ENCODE results near the gene PCDHB7. TPM values are rescaled to one million over a fixed set of nuclear protein-coding genes. Genes with fewer than 3 reads are reported as not detected.
"Not testable (repeated sequence)": the region's sequence is repeated elsewhere in the genome, so short reads cannot be mapped to it uniquely, and the experiment has no call there.

PCDHB7 gene
- total RNA-seq, 1 donor from 2014 or later: 0.25 TPM

DNA sequence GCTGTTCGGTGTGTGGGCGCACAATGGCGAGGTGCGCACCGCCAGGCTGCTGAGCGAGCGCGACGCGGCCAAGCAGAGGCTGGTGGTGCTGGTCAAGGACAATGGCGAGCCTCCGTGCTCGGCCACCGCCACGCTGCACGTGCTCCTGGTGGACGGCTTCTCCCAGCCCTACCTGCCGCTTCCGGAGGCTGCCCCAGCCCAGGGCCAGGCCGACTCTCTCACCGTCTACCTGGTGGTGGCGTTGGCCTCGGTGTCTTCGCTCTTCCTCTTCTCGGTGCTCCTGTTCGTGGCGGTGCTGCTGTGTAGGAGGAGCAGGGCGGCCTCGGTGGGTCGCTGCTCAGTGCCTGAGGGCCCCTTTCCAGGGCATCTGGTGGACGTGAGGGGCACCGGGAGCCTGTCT lies 7.4 kb downstream of the PCDHB7 start:
- ATAC-seq; DNase-seq (ENCODE audit: low spot score): not testable (repeated sequence)

DNA sequence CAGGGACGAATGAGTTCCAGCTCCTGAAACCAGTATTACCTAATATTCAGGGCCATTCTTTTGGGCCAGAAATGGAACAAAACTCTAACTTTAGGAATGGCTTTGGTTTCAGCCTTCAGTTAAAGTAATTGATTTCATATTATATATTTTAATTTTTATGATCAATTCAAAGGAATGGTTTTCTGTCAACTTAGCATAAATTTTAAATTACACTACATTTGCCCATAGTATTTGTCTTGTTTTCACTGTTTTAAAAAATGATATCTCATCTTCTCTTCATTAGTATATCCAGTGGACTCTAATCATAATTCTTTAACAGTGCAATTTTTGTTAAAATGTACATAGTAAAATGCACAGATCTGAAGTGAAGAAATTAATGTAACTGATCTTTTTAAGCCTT lies 7.9 kb downstream of the PCDHB7 start:
- no peak for ATAC-seq
- no peak for DNase-seq (ENCODE audit: low spot score)

DNA sequence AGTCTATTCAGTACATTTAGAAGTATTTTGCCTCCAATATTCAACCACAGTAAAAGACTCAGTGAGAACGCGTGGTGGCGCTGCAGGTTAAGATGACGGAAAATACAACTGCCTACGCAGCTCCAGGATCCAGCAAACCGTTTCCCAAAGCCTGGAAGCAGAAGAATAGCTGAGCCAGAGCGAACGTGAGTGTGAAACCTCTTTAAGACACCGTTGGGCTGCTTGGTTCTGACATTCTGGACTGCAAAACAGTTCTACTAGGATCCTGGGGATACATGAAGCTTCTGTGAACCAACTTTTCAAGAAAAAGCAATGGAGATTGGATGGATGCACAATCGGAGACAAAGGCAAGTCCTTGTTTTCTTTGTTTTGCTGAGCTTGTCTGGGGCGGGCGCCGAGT lies 9.8 kb downstream of the PCDHB7 start, which contains the start of gene PCDHB16:
Gene PCDHB16 (plus strand): TSS at position 140 of the 400 bp plus-strand sequence. CDS start 173 bp downstream, at position 313.
- DNase-seq (ENCODE audit: low spot score): no peak
- ATAC-seq: no peak

DNA sequence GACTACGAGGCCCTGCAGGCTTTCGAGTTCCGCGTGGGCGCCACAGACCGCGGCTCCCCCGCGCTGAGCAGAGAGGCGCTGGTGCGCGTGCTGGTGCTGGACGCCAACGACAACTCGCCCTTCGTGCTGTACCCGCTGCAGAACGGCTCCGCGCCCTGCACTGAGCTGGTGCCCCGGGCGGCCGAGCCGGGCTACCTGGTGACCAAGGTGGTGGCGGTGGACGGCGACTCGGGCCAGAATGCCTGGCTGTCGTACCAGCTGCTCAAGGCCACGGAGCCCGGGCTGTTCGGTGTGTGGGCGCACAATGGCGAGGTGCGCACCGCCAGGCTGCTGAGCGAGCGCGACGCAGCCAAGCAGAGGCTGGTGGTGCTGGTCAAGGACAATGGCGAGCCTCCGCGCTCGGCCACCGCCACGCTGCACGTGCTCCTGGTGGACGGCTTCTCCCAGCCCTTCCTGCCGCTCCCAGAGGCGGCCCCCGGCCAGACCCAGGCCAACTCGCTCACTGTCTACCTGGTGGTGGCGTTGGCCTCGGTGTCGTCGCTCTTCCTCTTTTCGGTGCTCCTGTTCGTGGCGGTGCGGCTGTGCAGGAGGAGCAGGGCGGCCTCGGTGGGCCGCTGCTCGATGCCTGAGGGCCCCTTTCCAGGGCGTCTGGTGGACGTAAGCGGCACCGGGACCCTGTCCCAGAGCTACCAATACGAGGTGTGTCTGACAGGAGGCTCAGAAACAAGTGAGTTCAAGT lies 11.8 kb downstream of the PCDHB7 start:
- ATAC-seq; DNase-seq (ENCODE audit: low spot score): not testable (repeated sequence)

DNA sequence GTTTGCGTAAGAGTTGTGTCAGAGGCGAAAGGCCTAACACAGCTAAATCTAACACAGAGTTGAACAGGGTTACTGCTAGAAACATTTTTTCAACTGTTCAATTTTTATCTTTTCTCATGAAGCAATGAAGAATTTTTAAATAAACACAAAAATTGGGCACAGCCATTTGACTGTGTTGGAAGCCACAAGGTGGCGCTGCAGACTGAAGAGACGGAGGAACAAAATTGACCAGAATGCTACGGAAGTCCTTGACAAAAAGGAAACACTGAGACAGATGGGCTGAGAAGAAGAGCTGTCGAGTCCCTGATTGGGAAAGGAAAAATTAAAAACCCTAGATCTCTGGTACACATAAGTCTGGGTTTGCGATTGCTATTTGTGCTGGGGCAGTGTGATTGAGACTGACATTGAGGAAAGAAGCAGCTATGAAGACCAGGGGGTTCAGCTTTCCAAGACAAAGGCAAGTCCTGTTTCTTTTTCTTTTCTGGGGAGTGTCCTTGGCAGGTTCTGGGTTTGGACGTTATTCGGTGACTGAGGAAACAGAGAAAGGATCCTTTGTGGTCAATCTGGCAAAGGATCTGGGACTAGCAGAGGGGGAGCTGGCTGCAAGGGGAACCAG lies 14.6 kb downstream of the PCDHB7 start, which contains the start of gene PCDHB9:
Gene PCDHB9 (plus strand): TSS at position 265 of the 616 bp plus-strand sequence. CDS start 158 bp downstream, at position 423.
- DNase-seq (ENCODE audit: low spot score) (no peak), ATAC-seq (no peak)

DNA sequence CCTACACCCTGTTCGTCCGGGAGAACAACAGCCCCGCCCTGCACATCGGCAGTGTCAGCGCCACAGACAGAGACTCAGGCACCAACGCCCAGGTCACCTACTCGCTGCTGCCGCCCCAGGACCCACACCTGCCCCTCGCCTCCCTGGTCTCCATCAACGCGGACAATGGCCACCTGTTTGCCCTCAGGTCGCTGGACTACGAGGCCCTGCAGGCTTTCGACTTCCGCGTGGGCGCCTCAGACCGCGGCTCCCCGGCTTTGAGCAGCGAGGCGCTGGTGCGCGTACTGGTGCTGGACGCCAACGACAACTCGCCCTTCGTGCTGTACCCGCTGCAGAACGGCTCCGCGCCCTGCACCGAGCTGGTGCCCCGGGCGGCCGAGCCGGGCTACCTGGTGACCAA lies 16.2 kb downstream of the PCDHB7 start:
- ATAC-seq; DNase-seq (ENCODE audit: low spot score): not testable (repeated sequence)

DNA sequence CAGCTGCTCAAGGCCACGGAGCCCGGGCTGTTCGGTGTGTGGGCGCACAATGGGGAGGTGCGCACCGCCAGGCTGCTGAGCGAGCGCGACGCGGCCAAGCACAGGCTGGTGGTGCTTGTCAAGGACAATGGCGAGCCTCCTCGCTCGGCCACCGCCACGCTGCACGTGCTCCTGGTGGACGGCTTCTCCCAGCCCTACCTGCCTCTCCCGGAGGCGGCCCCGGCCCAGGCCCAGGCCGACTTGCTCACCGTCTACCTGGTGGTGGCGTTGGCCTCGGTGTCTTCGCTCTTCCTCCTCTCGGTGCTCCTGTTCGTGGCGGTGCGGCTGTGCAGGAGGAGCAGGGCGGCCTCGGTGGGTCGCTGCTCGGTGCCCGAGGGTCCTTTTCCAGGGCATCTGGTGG lies 16.7 kb downstream of the PCDHB7 start:
- DNase-seq (ENCODE audit: low spot score); ATAC-seq: not testable (repeated sequence)

- no peak for DNase-seq (ENCODE audit: low spot score)
- ATAC-seq: no peak
Observed at GRCh38 chr5:141192110-141192725, 19.8 kb downstream of the PCDHB7 start, which contains the start of gene PCDHB10. PCDHB10 (plus strand) TSS chr5:141192353; CDS start chr5:141192553, 200 bp downstream.

- not testable (repeated sequence) for DNase-seq (ENCODE audit: low spot score); ATAC-seq
Observed at GRCh38 chr5:141194332-141194731, 21.9 kb downstream of the PCDHB7 start.

- ATAC-seq (no peak), DNase-seq (ENCODE audit: low spot score) (no peak)
Observed at GRCh38 chr5:141196363-141196762, 23.9 kb downstream of the PCDHB7 start.

DNA sequence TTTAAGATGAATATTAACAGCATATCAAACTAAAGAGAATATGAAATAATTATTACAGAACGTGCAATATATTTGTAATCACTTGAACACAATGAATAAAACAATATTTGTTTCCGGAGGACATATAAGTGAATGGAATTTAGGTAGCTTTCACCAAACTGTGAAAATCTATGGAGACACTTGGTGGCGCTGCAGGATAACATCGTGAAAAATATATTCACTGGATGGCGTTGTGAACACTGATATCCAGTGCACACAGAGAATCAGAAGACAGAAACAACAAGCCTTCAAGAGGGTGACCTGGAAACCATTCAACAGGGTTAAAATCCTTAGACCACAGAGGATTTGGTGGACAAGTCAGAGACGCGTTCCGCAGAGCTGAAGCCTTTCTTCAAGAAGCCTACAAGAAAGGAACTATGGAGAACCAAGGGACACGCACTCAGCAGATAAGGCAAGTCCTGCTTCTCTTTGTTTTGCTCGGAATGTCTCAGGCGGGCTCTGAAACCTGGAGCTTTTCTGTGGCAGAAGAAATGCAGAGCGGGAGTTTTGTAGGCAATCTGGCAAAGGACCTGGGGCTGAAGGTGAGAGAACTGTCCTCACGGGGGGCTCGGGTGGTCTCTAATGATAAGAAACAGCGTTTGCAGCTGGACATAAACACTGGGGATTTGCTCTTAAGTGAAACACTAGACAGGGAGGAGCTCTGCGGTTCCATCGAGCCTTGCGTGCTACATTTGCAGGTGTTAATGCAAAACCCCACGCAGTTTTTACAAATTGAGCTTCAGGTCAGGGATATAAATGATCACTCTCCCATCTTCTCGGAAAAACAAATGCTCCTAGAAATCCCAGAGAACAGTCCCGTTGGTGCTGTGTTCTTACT lies 27.2 kb downstream of the PCDHB7 start, which contains the start of gene PCDHB11:
Gene PCDHB11 (plus strand): TSS at position 269 of the 877 bp plus-strand sequence. CDS start 148 bp downstream, at position 417.
- ATAC-seq (no peak), DNase-seq (ENCODE audit: low spot score) (no peak)

DNA sequence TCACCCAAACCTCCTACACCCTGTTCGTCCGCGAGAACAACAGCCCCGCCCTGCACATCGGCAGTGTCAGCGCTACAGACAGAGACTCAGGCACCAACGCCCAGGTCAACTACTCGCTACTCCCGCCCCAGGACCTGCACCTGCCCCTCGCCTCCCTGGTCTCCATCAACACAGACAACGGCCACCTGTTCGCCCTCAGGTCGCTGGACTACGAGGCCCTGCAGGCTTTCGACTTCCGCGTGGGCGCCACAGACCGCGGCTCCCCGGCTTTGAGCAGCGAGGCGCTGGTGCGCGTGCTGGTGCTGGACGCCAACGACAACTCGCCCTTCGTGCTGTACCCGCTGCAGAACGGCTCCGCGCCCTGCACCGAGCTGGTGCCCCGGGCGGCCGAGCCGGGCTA lies 28.7 kb downstream of the PCDHB7 start:
- not testable (repeated sequence) for DNase-seq (ENCODE audit: low spot score); ATAC-seq

DNA sequence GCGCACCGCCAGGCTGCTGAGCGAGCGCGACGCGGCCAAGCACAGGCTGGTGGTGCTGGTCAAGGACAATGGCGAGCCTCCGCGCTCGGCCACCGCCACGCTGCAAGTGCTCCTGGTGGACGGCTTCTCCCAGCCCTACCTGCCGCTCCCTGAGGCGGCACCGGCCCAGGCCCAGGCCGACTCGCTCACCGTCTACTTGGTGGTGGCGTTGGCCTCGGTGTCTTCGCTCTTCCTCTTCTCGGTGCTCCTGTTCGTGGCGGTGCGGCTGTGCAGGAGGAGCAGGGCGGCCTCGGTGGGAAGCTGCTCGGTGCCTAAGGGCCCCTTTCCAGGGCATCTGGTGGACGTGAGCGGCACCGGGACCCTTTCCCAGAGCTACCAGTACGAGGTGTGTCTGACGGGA lies 29.2 kb downstream of the PCDHB7 start:
- DNase-seq (ENCODE audit: low spot score); ATAC-seq: not testable (repeated sequence)

- DNase-seq (ENCODE audit: low spot score): no peak
- ATAC-seq: no peak
Observed at GRCh38 chr5:141208478-141208877, 36.0 kb downstream of the PCDHB7 start, which contains the start of gene PCDHB12. PCDHB12 (plus strand) TSS chr5:141208719; CDS start chr5:141208908, 189 bp downstream.

DNA sequence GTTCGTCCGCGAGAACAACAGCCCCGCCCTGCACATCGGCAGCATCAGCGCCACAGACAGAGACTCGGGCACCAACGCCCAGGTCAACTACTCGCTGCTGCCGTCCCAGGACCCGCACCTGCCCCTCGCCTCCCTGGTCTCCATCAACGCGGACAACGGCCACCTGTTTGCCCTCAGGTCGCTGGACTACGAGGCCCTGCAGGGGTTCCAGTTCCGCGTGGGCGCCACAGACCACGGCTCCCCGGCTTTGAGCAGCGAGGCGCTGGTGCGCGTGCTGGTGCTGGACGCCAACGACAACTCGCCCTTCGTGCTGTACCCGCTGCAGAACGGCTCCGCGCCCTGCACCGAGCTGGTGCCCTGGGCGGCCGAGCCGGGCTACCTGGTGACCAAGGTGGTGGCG lies 37.8 kb downstream of the PCDHB7 start:
- not testable (repeated sequence) for ATAC-seq; DNase-seq (ENCODE audit: low spot score)

DNA sequence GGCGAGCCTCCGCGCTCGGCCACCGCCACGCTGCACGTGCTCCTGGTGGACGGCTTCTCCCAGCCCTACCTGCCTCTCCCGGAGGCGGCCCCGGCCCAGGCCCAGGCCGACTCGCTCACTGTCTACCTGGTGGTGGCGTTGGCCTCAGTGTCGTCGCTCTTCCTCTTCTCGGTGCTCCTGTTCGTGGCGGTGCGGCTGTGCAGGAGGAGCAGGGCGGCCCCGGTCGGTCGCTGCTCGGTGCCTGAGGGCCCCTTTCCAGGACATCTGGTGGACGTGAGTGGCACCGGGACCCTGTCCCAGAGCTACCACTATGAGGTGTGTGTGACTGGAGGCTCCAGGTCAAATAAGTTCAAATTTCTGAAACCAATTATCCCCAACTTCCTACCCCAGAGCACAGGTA lies 38.4 kb downstream of the PCDHB7 start:
- not testable (repeated sequence) for DNase-seq (ENCODE audit: low spot score); ATAC-seq

- DNase-seq (ENCODE audit: low spot score): not testable (repeated sequence)
- ATAC-seq: peak; percentile 70
Observed at GRCh38 chr5:141213656-141214339, 41.4 kb downstream of the PCDHB7 start, which contains the start of gene PCDHB13. PCDHB13 (plus strand) TSS chr5:141213919; CDS start chr5:141214124, 205 bp downstream.

DNA sequence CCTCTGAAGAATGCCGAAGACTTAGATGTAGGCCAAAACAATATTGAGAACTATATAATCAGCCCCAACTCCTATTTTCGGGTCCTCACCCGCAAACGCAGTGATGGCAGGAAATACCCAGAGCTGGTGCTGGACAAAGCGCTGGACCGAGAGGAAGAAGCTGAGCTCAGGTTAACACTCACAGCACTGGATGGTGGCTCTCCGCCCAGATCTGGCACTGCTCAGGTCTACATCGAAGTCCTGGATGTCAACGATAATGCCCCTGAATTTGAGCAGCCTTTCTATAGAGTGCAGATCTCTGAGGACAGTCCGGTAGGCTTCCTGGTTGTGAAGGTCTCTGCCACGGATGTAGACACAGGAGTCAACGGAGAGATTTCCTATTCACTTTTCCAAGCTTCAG lies 42.1 kb downstream of the PCDHB7 start:
- DNase-seq (ENCODE audit: low spot score); ATAC-seq: not testable (repeated sequence)

- ATAC-seq; DNase-seq (ENCODE audit: low spot score): not testable (repeated sequence)
Observed at GRCh38 chr5:141215504-141215903, 43.1 kb downstream of the PCDHB7 start.

All from left lobe of liver (tissue), 2 donors.